LNCaP clone FGC (cell line): Measurements from ENCODE around the gene AHCYL2.
"Not testable (repeated sequence)": the region's sequence is repeated elsewhere in the genome, so short reads cannot be mapped to it uniquely, and the experiment has no call there.

ENCODE experiments used
- DNase-seq: peaks from one replicate; pipeline ENCODE4 v3.0.0-alpha.2; 2011; ENCODE audit warnings: low read depth
- H3K4me3 ChIP-seq: 2 replicates; pipeline ENCODE4 v1.5.1; 2011; ENCODE audit warnings: mild to moderate bottlenecking, low read depth, low read length, control low read depth
- TF ChIP-seq, protein P1 (sequence below): IDR thresholded peaks from 2 replicates; pipeline ENCODE4 v1.5.1; 2012; ENCODE audit warnings: mild to moderate bottlenecking; ENCODE audit not compliant: control insufficient read depth, insufficient read depth; ENCODE audit errors: extremely low read depth

AHCYL2 gene

DNA sequence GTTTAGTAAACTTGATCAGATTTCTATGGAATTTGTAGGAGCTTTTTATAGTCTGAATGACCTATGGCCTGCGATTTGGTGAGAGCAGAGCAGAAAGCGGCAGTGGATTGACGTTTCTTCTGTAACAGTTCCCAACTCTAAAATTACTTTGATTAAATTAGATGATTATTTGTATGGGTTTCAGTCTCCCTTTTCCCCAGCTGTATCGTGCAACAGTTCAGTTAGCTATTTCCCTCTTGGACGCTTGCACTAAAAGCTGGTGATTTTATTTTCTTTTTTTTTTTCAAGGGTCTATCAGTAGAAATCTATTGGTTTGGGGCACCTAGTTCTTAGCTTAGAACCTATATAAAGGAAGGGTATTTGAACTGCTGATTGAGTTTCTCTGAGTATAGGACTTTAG lies 6.8 kb downstream of the AHCYL2 start:
- no peak for DNase-seq
- TF ChIP-seq, protein P1, sequence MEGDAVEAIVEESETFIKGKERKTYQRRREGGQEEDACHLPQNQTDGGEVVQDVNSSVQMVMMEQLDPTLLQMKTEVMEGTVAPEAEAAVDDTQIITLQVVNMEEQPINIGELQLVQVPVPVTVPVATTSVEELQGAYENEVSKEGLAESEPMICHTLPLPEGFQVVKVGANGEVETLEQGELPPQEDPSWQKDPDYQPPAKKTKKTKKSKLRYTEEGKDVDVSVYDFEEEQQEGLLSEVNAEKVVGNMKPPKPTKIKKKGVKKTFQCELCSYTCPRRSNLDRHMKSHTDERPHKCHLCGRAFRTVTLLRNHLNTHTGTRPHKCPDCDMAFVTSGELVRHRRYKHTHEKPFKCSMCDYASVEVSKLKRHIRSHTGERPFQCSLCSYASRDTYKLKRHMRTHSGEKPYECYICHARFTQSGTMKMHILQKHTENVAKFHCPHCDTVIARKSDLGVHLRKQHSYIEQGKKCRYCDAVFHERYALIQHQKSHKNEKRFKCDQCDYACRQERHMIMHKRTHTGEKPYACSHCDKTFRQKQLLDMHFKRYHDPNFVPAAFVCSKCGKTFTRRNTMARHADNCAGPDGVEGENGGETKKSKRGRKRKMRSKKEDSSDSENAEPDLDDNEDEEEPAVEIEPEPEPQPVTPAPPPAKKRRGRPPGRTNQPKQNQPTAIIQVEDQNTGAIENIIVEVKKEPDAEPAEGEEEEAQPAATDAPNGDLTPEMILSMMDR = no peak
- no peak overlapping the region for H3K4me3 ChIP-seq

GRCh38 chr7:129238546-129238945 lies 13.7 kb downstream of the AHCYL2 start:
- H3K4me3 ChIP-seq = no peak overlapping the region
- TF ChIP-seq, protein P1 = no peak

GRCh38 chr7:129240119-129240820 lies 15.4 kb downstream of the AHCYL2 start:
- TF ChIP-seq, protein P1 = no peak
- H3K4me3 ChIP-seq = no peak overlapping the region
- DNase-seq = no peak

More at GRCh38 chr7:129238546-129238945, 13.7 kb downstream of the AHCYL2 start:
- DNase-seq = no peak

GRCh38 chr7:129244220-129244619 lies 19.4 kb downstream of the AHCYL2 start:
- no peak for DNase-seq
- TF ChIP-seq, protein P1 = no peak
- H3K4me3 ChIP-seq = no peak overlapping the region

DNA sequence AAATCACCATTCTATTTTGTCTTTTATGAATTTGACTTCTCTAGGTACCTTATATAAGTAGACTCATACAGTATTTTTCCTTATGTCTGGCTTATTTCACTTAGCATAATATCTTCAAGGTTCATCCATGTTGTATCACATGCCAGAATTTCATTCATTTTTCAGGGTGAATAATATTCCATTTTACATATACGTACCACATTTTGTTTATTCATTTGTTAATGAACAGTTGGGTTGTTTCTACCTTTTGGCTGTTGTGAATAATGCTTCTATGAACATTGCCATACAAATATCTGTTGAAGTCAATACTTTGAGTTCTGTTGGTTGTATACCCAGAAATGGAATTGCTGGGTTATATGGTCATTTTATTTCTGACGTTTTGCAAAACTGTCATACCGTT lies 20.7 kb downstream of the AHCYL2 start:
- no peak overlapping the region for H3K4me3 ChIP-seq
- TF ChIP-seq, protein P1 = no peak
- DNase-seq = no peak

DNA sequence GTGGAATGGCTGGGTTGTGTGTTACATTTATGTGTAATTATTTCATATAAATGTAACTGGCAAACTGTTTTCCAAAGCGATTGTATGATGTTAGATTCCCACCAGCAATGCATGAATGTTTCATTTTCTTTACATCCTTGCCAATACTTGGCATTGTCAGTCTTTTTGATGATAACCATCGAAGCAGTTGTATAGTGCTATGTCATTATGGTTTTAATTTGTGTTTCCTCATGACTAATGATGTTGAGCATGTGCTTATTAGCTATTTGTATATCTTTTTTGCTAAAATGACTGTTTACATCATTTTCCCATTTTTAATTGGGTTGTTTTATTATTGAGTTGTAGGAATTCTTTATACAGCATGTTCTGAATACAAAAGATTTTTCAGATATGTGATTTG lies 22.3 kb downstream of the AHCYL2 start:
- TF ChIP-seq, protein P1 = no peak
- H3K4me3 ChIP-seq = no peak overlapping the region
- no peak for DNase-seq

GRCh38 chr7:129252128-129252527 lies 27.3 kb downstream of the AHCYL2 start:
- no peak overlapping the region for H3K4me3 ChIP-seq
- no peak for DNase-seq
- TF ChIP-seq, protein P1 = no peak

DNA sequence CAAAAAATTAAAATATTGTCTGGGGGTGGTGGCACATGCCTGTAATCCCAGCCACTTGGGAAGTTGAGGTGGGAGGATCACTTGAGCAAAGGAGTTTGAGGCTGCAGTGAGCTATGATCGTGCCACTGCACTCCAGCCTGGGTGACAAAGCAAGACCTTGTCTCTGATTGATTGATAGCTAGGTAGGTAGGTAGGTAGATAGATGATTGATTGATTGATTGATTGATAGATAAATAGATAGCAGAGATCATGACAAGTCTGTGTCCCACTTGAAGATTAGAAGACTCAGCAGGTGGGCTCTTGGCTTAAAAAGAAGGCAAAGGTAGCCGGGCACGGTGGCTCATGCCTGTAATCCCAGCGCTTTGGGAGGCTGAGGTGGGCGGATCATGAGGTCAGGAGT lies 27.8 kb downstream of the AHCYL2 start:
- not testable (repeated sequence) for DNase-seq, H3K4me3 ChIP-seq
